ENCODE measurements around the gene CDH13.

CDH13 gene

DNA sequence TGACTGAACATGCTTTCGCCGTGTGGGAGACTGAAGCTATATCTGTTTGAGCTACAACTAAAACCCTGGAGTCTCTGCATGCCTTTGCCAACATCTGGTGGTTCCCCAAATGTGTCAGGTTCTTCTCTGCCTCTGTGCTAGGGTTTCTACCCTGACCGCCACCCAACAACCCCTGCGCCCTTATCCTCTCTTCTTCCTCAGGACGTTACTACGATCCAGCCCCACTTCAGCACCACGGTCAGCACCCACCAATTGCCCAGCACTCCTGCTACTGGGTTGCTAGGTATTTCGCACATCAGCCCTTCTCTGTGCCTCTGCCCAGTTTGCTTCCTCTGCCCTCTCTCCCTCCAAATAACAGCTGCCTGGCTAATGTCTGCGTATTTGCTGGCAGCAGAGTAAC lies 1074.7 kb downstream of the CDH13 start:
- TF ChIP-seq, protein P1, sequence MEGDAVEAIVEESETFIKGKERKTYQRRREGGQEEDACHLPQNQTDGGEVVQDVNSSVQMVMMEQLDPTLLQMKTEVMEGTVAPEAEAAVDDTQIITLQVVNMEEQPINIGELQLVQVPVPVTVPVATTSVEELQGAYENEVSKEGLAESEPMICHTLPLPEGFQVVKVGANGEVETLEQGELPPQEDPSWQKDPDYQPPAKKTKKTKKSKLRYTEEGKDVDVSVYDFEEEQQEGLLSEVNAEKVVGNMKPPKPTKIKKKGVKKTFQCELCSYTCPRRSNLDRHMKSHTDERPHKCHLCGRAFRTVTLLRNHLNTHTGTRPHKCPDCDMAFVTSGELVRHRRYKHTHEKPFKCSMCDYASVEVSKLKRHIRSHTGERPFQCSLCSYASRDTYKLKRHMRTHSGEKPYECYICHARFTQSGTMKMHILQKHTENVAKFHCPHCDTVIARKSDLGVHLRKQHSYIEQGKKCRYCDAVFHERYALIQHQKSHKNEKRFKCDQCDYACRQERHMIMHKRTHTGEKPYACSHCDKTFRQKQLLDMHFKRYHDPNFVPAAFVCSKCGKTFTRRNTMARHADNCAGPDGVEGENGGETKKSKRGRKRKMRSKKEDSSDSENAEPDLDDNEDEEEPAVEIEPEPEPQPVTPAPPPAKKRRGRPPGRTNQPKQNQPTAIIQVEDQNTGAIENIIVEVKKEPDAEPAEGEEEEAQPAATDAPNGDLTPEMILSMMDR (IDR thresholded peaks at IDR 0.05; ENCODE audit: borderline replicate concordance, extremely low read depth, low read length, poor library complexity, severe bottlenecking): no peak
- no peak for TF ChIP-seq EZH2 (IDR thresholded peaks at IDR 0.05; ENCODE audit: borderline replicate concordance, low read depth, low read length, severe bottlenecking)
- H3K4me3 ChIP-seq (ENCODE audit: low read depth in 1 of 2, low read length in 2 of 2): no peak overlapping the region
- H3K36me3 ChIP-seq (ENCODE audit: insufficient read depth, low read length): no peaks in the 10 kb centered on the region
- ATAC-seq (ENCODE audit: insufficient read depth, low read depth) (peak; percentile 87), DNase-seq (peak; percentile 72)
- H3K4me1 ChIP-seq (ENCODE audit: insufficient read depth, low read length): no peaks in the 10 kb centered on the region
- no peak overlapping the region for H3K27ac ChIP-seq (ENCODE audit: low read length)
- peaks cover 2% of the 10 kb centered on the region; the same call in 1 of the 2 replicates for H4K20me1 ChIP-seq (ENCODE audit: insufficient read depth, low read length)
- H3K79me2 ChIP-seq (ENCODE audit: insufficient read depth, low read length): no peaks in the 10 kb centered on the region
- no peak overlapping the region for H2AFZ ChIP-seq (ENCODE audit: low read depth, low read length)
- no peaks in the 10 kb centered on the region for H3K27me3 ChIP-seq (ENCODE audit: insufficient read depth, low read length, poor library complexity)
- no peaks in the 10 kb centered on the region for H3K9me3 ChIP-seq (ENCODE audit: insufficient read depth, low read length, severe bottlenecking)
- no peak overlapping the region for H3K9ac ChIP-seq (ENCODE audit: low read depth, low read length)
- no peak overlapping the region for H3K4me2 ChIP-seq (ENCODE audit: insufficient read depth, low read length)

DNA sequence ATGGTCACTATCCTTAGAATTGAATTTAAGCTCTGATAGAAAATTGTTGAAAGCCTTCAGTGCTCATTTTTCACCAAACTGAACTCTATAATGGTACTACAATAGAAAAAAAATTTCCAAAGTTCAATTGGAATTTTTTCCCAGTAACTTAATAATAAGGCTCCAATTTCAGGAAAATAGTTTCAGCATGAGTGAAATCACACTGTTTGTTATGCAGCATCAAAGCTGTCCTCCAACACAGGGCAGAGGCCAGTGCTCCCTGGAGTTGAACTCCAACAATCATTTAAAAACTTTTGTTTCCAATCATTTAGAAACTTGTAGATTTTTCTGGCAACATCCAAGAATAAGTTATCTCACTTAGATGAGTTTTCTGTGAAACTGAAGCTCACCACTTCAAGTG lies 1077.9 kb downstream of the CDH13 start:
- Histone ChIP-seq H4K20me1 (ENCODE audit: insufficient read depth, low read length) (no peaks in the 10 kb centered on the region), H3K9ac (ENCODE audit: low read depth, low read length) (no peak overlapping the region), H3K9me3 (ENCODE audit: insufficient read depth, low read length, severe bottlenecking) (no peaks in the 10 kb centered on the region), H3K27ac (ENCODE audit: low read length) (no peak overlapping the region), H2AFZ (ENCODE audit: low read depth, low read length) (no peak overlapping the region), H3K4me1 (ENCODE audit: insufficient read depth, low read length) (no peaks in the 10 kb centered on the region), H3K4me3 (ENCODE audit: low read depth in 1 of 2, low read length in 2 of 2) (no peak overlapping the region), H3K4me2 (ENCODE audit: insufficient read depth, low read length) (no peak overlapping the region), H3K36me3 (ENCODE audit: insufficient read depth, low read length) (no peaks in the 10 kb centered on the region), H3K79me2 (ENCODE audit: insufficient read depth, low read length) (no peaks in the 10 kb centered on the region), H3K27me3 (ENCODE audit: insufficient read depth, low read length, poor library complexity) (no peaks in the 10 kb centered on the region)
- ATAC-seq (ENCODE audit: insufficient read depth, low read depth): no peak
- TF ChIP-seq, protein P1 (IDR thresholded peaks at IDR 0.05; ENCODE audit: borderline replicate concordance, extremely low read depth, low read length, poor library complexity, severe bottlenecking): no peak
- no peak for TF ChIP-seq EZH2 (IDR thresholded peaks at IDR 0.05; ENCODE audit: borderline replicate concordance, low read depth, low read length, severe bottlenecking)
- no peak for DNase-seq

- H3K27ac ChIP-seq (ENCODE audit: low read length): no peak overlapping the region
These were observed 1079.1 kb downstream of the CDH13 start for GRCh38 chr16:83705856-83706255.

More at GRCh38 chr16:83705856-83706255, 1079.1 kb downstream of the CDH13 start:
- no peaks in the 10 kb centered on the region for H3K9me3 ChIP-seq (ENCODE audit: insufficient read depth, low read length, severe bottlenecking)
- no peak overlapping the region for H3K9ac ChIP-seq (ENCODE audit: low read depth, low read length)
- no peak overlapping the region for H3K4me3 ChIP-seq (ENCODE audit: low read depth in 1 of 2, low read length in 2 of 2)
- H3K4me1 ChIP-seq (ENCODE audit: insufficient read depth, low read length): no peaks in the 10 kb centered on the region
- DNase-seq: no peak
- H3K4me2 ChIP-seq (ENCODE audit: insufficient read depth, low read length): no peak overlapping the region
- H3K36me3 ChIP-seq (ENCODE audit: insufficient read depth, low read length): no peaks in the 10 kb centered on the region
- H4K20me1 ChIP-seq (ENCODE audit: insufficient read depth, low read length): no peaks in the 10 kb centered on the region
- H3K79me2 ChIP-seq (ENCODE audit: insufficient read depth, low read length): no peaks in the 10 kb centered on the region
- no peaks in the 10 kb centered on the region for H3K27me3 ChIP-seq (ENCODE audit: insufficient read depth, low read length, poor library complexity)
- no peak overlapping the region for H2AFZ ChIP-seq (ENCODE audit: low read depth, low read length)
- TF ChIP-seq, protein P1 (IDR thresholded peaks at IDR 0.05; ENCODE audit: borderline replicate concordance, extremely low read depth, low read length, poor library complexity, severe bottlenecking): no peak
- ATAC-seq (ENCODE audit: insufficient read depth, low read depth): no peak
